ENCODE measurements around the gene COBLL1.
"Not testable (repeated sequence)": the region's sequence is repeated elsewhere in the genome, so short reads cannot be mapped to it uniquely, and the experiment has no call there.

The COBLL1 gene

GRCh38 chr2:164782323-164782722, 59.3 kb downstream of the COBLL1 start:
- DNase-seq (ENCODE audit: low read depth), result no peak

DNA sequence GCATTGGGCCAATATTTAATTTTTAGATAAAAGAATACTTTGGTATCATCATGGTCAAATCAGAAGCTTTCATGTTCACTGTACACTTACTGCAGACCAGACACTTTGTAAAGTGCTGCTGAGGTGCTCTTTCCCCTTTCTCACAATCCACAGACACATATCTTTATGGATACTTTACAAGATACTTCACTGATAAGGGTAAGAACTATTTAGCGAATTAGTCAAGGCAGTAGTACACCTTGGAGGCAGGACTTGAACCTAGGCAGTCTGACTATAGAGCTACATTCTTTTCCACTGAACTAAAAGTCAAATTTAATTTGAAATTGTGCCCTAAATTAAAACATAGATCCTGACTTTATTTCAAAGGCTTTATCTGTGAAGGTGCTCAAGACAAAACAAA, 60.2 kb downstream of the COBLL1 start:
- DNase-seq (ENCODE audit: low read depth), result no peak

- no peak for DNase-seq (ENCODE audit: low read depth)
These were observed 60.9 kb downstream of the COBLL1 start for GRCh38 chr2:164780611-164781178.

GRCh38 chr2:164779383-164780057, 62.1 kb downstream of the COBLL1 start:
- no peak for DNase-seq (ENCODE audit: low read depth)

GRCh38 chr2:164778723-164779122, 62.9 kb downstream of the COBLL1 start:
- no peak for DNase-seq (ENCODE audit: low read depth)

DNA sequence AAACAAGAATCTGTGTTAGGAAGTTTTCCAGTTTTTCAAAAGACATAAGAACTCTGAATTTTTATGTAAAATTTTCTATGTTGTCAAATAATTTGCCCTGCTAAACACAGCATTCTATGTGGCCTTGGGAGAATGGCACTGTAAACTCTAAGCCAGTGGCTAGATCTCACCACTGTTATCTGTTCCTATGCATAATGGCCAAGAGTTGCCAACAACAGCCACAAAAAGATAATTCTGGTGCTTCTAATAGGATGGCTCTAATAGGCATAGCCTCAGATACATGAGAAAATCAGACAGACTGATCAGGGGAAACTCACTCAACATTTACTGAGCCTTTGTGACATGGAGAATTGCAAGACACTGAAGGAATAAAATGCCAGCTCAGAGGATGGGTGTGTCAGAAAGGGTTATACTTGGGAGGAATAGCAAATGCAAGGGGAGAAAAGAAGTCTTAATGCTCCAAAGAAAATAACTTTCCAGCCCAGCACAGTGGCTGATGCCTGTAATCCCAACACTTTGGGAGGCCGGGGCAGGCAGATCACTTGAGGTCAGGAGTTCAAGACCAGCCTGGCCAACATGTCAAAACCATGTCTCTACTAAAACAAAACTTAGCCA, 63.7 kb downstream of the COBLL1 start:
- DNase-seq (ENCODE audit: low read depth), result no peak

- DNase-seq (ENCODE audit: low read depth), result no peak
These were observed 68.0 kb downstream of the COBLL1 start for GRCh38 chr2:164773635-164774034.

- no peak for DNase-seq (ENCODE audit: low read depth)
These were observed 68.5 kb downstream of the COBLL1 start for GRCh38 chr2:164773091-164773490.

- DNase-seq (ENCODE audit: low read depth), result no peak
These were observed 69.7 kb downstream of the COBLL1 start for GRCh38 chr2:164771897-164772296.

GRCh38 chr2:164770421-164770916, 71.2 kb downstream of the COBLL1 start:
- DNase-seq (ENCODE audit: low read depth), result no peak

DNA sequence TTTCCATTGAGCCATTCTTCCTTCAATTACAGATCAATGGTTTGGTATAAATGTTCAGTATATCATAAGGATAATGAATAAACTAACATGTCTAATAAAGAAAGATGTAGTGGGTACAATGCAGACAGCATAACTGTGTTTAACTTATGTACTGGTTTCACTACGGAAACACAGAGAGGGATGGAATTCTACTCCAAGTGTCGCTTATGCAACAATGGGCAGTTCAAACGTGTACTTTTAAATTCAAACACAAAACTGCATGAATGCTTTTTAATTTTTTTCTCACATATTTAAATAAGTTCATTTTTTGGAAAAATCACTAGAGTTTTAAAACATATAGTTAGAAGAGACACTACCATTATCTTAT, 74.7 kb downstream of the COBLL1 start:
- no peak for DNase-seq (ENCODE audit: low read depth)

GRCh38 chr2:164766216-164766953, 75.2 kb downstream of the COBLL1 start:
- DNase-seq (ENCODE audit: low read depth), result no peak

- no peak for DNase-seq (ENCODE audit: low read depth)
These were observed 76.6 kb downstream of the COBLL1 start for GRCh38 chr2:164764996-164765395.

GRCh38 chr2:164764474-164764873, 77.1 kb downstream of the COBLL1 start:
- DNase-seq (ENCODE audit: low read depth), result no peak

DNA sequence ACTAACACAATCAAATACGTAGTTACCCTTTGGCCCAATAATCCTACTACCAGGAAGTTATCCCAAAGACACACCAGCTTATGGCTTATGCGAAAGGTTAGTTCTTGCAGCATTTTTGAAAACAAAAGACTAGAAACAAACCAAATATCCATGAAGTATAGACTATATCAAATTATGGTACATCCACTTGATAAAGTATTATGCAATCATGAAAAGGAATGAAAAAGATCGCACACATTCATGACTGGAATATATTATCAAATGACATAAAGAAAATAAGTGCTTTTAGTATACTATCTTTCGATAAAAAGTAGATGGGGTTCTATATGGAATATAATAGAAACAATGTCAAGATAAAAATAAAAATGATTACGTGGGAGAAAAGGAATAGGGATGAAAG, 78.2 kb downstream of the COBLL1 start:
- no peak for DNase-seq (ENCODE audit: low read depth)

GRCh38 chr2:164761737-164762460, 79.7 kb downstream of the COBLL1 start:
- no peak for DNase-seq (ENCODE audit: low read depth)

- DNase-seq (ENCODE audit: low read depth), result not testable (repeated sequence)
These were observed 80.4 kb downstream of the COBLL1 start for GRCh38 chr2:164761201-164761600.

GRCh38 chr2:164760179-164760578, 81.4 kb downstream of the COBLL1 start:
- no peak for DNase-seq (ENCODE audit: low read depth)

- peak; percentile 66 for DNase-seq (ENCODE audit: low read depth)
These were observed 83.5 kb downstream of the COBLL1 start for GRCh38 chr2:164757934-164758695.

GRCh38 chr2:164756773-164757172, 84.8 kb downstream of the COBLL1 start:
- no peak for DNase-seq (ENCODE audit: low read depth)

- DNase-seq (ENCODE audit: low read depth), result no peak
These were observed 85.7 kb downstream of the COBLL1 start for GRCh38 chr2:164755952-164756351.

Measured in non-pigmented ciliary epithelial cell (primary cell).